SK-N-SH (cell line): Measurements from ENCODE around the gene PRKCH.

Source experiments
- CTCF ChIP-seq: fragments of 200-600 bp; sonication (generic); IDR thresholded peaks from 2 replicates; pipeline ENCODE4 v1.6.1; 2017; ENCODE audit warnings: antibody characterized with exemption, mild to moderate bottlenecking, moderate library complexity
- TAF1 ChIP-seq: IDR thresholded peaks from 2 replicates; pipeline ENCODE4 v1.6.1; 2012; ENCODE audit warnings: low read depth, mild to moderate bottlenecking, low read length, moderate library complexity, borderline replicate concordance

- TF ChIP-seq CTCF = no peak
- no peak for TF ChIP-seq TAF1
These were observed 21.2 kb upstream of the PRKCH start for GRCh38 chr14:61300209-61300608.
